Ishikawa (cell line): ENCODE data around the gene ZNF283.

ENCODE experiments used
- CEBPB ChIP-seq: IDR thresholded peaks from 2 replicates; pipeline ENCODE4 v1.6.1; 2012
- CREB1 ChIP-seq: IDR thresholded peaks from 2 replicates; pipeline ENCODE4 v1.6.1; 2012; ENCODE audit warnings: low read depth
- EGR1 ChIP-seq: IDR thresholded peaks from 2 replicates; pipeline ENCODE4 v1.6.1; 2012
- EP300 ChIP-seq: IDR thresholded peaks from 2 replicates; pipeline ENCODE4 v1.6.1; 2012; ENCODE audit warnings: borderline replicate concordance
- FOXM1 ChIP-seq: IDR thresholded peaks from 2 replicates; pipeline ENCODE4 v1.6.1; 2012; ENCODE audit warnings: low read depth, borderline replicate concordance
- NFIC ChIP-seq: IDR thresholded peaks from 2 replicates; pipeline ENCODE4 v1.6.1; 2012
- RAD21 ChIP-seq: IDR thresholded peaks from 2 replicates; pipeline ENCODE4 v1.6.1; 2012; ENCODE audit warnings: low read depth
- REST ChIP-seq: IDR thresholded peaks from 2 replicates; pipeline ENCODE4 v1.6.1; 2012; ENCODE audit warnings: low read depth, mild to moderate bottlenecking
- TAF1 ChIP-seq: IDR thresholded peaks from 2 replicates; pipeline ENCODE4 v1.6.1; 2012; ENCODE audit warnings: low read depth, mild to moderate bottlenecking
- TCF12 ChIP-seq: IDR thresholded peaks from 2 replicates; pipeline ENCODE4 v1.6.1; 2012; ENCODE audit warnings: low read depth
- TEAD4 ChIP-seq: IDR thresholded peaks from 2 replicates; pipeline ENCODE4 v1.6.1; 2012
- USF1 ChIP-seq: IDR thresholded peaks from 2 replicates; pipeline ENCODE4 v1.6.1; 2012
- YY1 ChIP-seq: IDR thresholded peaks from 2 replicates; pipeline ENCODE4 v1.6.1; 2012; ENCODE audit warnings: low read depth
- ZBTB7A ChIP-seq: IDR thresholded peaks from 2 replicates; pipeline ENCODE4 v1.6.1; 2012; ENCODE audit warnings: low read depth
- TF ChIP-seq, protein P1 (sequence below): IDR thresholded peaks from 2 replicates; pipeline ENCODE4 v1.6.1; 2012

ZNF283 gene

GRCh38 chr19:43842007-43842406, 14.9 kb downstream of the ZNF283 start:
- TF ChIP-seq USF1 (no peak), YY1 (no peak), CEBPB (no peak), TEAD4 (no peak)

DNA sequence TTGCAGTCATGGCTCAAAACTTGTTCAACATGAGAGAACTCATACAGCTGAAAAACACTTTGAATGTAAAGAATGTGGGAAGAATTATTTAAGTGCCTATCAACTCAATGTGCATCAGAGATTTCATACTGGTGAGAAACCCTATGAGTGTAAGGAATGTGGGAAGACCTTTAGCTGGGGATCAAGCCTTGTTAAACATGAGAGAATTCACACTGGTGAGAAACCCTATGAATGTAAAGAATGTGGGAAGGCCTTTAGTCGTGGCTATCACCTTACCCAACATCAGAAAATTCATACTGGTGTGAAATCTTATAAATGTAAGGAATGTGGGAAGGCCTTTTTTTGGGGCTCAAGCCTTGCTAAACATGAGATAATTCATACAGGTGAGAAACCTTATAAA, 20.1 kb downstream of the ZNF283 start:
- TF ChIP-seq YY1, result no peak
- no peak for TF ChIP-seq USF1
- TF ChIP-seq NFIC, result no peak
- no peak for TF ChIP-seq ZBTB7A
- TF ChIP-seq REST, result no peak
- no peak for TF ChIP-seq TAF1
- TF ChIP-seq RAD21, result no peak
- TF ChIP-seq TCF12, result no peak
- TF ChIP-seq CREB1, result no peak
- no peak for TF ChIP-seq EP300
- no peak for TF ChIP-seq CEBPB
- TF ChIP-seq EGR1, result no peak
- TF ChIP-seq TEAD4, result no peak
- no peak for TF ChIP-seq FOXM1
- TF ChIP-seq, protein P1, sequence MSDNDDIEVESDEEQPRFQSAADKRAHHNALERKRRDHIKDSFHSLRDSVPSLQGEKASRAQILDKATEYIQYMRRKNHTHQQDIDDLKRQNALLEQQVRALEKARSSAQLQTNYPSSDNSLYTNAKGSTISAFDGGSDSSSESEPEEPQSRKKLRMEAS, result no peak

DNA sequence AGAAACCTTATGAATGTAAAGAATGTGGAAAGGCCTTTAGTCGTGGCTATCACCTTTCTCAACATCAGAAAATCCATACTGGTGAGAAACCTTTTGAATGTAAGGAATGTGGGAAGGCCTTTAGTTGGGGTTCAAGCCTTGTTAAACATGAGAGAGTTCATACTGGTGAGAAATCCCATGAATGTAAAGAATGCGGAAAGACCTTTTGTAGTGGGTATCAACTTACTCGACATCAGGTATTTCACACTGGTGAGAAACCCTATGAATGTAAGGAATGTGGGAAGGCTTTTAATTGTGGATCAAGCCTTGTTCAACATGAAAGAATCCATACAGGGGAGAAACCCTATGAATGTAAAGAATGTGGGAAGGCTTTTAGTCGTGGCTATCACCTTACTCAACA, 20.8 kb downstream of the ZNF283 start:
- TF ChIP-seq TAF1 (no peak), YY1 (no peak), TCF12 (no peak), FOXM1 (no peak), EP300 (peak; percentile 42; the same call in 1 of the 2 replicates), RAD21 (no peak), CEBPB (no peak), TEAD4 (peak; percentile 65; the same call in 1 of the 2 replicates), EGR1 (no peak)

- TF ChIP-seq FOXM1, result no peak
Observed at GRCh38 chr19:43848821-43849220, 21.7 kb downstream of the ZNF283 start.

DNA sequence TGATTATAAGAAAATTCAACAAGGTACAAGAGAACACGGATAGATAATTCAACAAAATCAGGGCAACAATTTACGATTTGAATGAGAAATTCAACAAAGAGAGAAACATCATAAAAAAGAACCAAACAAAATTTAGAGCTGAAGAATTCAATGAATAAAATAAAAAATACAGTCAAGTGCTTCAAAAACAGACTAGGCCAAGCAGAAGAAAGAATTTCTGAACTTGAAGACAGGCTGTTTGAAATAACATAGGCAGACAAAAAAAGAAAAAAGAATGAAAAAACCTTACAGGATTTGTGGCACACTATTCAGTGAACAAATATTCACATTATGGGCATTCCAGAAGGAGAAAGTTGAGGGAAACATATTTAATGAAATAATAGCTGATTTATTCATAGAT, 31.1 kb downstream of the ZNF283 start:
- no peak for TF ChIP-seq CEBPB
- no peak for TF ChIP-seq REST
- TF ChIP-seq ZBTB7A, result no peak
- no peak for TF ChIP-seq EP300
- no peak for TF ChIP-seq FOXM1
- TF ChIP-seq NFIC, result no peak
- no peak for TF ChIP-seq TCF12
- no peak for TF ChIP-seq TAF1
- TF ChIP-seq TEAD4, result no peak
- no peak for TF ChIP-seq YY1
- no peak for TF ChIP-seq USF1
- no peak for TF ChIP-seq CREB1
- TF ChIP-seq EGR1, result no peak
- TF ChIP-seq RAD21, result no peak
- TF ChIP-seq, protein P1, result no peak

GRCh38 chr19:43872547-43873336, 45.6 kb downstream of the ZNF283 start:
- no peak; the same call in 1 of the 2 replicates for TF ChIP-seq EP300
- no peak for TF ChIP-seq EGR1
- TF ChIP-seq FOXM1, result no peak
- TF ChIP-seq TEAD4, result peak; percentile 68
- no peak for TF ChIP-seq NFIC
